Fibroblast of skin of right quadriceps (primary cell): ENCODE data around the gene ANKRD13B.
"Not testable (repeated sequence)": the region's sequence is repeated elsewhere in the genome, so short reads cannot be mapped to it uniquely, and the experiment has no call there.

Experiments
- DNase-seq: peaks from one replicate; pipeline ENCODE4 v3.0.0-alpha.2; 2013

The ANKRD13B gene

DNA sequence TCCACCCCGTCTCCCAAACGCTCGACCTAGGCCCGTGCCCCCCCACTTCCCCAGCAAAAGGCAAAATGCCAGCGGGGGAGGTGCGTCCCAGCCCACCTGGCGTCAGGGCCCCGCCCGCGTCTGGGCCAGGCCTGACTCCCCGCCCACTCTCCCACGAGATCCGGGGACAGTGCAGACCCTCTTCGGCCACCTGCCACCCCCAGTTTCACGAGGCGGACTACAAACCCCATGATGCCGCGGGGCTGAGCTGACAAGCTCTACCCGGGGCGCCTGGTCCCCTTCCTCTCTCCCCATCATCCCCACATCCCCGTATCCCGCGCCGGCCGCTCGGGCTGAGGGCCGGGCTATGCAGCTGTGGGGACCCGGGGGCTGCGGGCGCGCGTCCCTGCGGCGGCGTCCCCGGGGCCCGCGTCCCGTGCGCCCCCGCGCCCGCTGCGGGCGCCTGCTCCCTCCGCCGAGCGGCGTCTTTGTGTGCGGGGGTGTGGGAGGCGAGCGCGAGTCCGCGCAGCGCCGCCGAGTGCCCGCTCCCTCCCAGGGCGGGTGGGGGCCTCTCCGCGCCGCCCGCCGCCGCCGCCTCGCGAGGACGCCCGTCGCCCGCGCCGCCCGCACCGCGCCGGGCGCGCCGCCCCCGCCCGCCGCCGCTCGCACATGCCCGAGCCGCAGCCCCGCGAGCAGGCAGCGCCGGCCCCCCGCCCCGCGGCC lies at the start of gene ANKRD13B:
Gene ANKRD13B, plus strand, starts transcription at position 283 of the 702 bp plus-strand sequence. CDS start 490 bp downstream, outside the sequence.
- no peak for DNase-seq

DNA sequence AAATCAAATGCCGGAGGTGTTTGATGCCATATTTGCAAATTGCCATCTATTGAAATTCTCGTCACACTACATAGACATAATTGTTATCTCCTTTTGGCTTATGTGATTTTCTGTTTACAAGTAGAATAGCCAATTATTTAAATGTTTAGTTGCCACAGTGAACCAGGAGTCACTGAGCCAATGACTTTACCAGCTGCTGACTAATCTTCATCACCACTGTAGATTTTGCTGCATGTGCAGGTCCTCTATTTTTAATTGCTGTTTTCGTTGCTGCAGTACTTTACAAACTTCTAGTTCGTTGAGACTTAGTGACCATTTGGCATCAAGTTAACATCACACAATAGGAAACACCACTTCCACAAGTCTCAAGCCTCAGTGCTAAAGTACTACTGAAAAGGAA lies 48.9 kb upstream of the ANKRD13B start:
- no peak for DNase-seq

DNA sequence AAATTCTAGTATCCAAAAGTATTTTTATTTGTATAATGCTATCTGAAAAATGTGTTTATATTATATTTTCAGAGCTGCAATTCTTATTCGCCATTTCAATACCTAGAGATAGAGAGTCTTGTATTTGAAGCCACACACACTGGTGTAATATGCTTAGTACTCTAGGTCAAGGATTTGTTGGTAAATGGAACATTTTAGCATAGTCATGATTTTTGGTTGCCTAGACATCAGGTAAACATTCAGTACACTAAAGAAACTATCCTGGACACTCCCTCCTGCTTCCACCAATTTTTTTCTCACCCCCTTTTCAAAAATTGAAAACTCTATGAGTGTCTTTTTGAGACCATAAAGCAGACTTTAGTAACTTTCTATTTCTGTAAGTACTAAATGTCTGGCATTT lies 46.8 kb upstream of the ANKRD13B start:
- DNase-seq = no peak

DNA sequence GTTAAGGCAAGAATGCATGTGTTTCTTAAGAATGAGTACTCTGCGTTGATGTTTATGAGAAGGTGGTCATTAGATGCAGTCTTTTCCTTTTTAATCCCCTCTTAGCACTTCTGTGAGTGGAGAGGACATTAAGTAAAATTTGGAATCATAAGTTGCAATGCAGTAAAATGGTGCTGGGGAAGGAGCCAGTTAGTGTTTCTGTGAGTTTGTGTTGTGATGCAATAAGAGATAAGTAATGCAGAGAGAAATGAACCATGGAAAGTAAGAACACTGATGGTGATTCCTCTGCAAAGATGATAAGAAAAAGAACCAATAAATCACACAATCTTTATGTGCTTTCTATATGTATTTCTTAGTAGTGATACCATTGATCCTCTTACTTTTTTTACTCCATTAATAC lies 46.1 kb upstream of the ANKRD13B start:
- no peak for DNase-seq

DNA sequence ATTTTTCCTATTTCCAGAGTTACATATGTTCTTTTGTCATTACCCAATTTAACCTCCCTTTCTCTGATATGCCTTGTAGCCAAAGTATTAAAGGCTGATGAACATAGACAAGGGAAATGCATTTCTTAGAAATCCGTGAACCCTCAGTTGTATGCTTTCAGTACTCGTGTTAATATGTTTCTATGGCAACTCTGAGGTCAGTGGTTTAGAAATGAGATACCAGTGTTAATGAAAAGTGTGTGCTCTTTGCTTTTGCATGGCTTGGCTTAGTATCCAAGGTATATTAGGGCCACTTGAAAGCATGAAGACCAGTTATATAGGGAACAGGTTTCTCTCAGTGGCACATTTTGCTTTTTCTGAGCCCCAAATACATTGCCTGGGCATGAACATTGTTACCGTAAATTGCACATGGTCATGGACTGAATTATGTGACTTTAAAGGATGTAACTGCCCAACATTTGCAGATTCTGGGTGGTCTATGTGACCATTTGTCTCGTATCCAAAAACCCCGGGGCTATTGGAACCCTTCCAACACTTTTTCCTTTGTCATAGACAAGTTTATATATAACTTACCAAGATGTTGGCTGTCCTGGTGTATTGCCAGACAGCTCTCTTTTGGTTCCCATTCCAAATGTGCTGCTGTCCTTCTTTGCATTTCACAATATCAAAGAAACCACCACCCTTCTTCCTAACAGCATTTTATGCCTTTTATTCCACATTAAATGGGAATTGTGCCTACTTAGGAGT lies 43.6 kb upstream of the ANKRD13B start:
- DNase-seq = peak; percentile 29

DNA sequence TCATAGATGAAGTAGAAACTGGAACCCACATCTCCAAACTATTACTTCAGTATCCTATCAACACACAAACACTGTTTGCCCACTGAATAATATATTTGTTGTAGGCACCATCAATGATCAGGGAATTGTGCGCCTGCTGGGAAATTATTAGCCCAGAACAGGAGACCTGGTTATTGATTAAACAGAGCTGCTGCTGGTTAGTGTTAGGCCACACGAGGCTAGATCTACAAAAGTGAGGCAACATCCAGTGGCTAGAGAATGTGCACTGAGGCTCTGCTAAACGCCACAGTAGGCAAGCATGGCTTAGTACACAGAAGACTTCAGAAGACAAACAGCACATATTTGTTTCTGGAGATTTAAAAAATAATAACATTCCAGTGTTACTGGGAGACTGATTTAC lies 37.1 kb upstream of the ANKRD13B start:
- no peak for DNase-seq

DNA sequence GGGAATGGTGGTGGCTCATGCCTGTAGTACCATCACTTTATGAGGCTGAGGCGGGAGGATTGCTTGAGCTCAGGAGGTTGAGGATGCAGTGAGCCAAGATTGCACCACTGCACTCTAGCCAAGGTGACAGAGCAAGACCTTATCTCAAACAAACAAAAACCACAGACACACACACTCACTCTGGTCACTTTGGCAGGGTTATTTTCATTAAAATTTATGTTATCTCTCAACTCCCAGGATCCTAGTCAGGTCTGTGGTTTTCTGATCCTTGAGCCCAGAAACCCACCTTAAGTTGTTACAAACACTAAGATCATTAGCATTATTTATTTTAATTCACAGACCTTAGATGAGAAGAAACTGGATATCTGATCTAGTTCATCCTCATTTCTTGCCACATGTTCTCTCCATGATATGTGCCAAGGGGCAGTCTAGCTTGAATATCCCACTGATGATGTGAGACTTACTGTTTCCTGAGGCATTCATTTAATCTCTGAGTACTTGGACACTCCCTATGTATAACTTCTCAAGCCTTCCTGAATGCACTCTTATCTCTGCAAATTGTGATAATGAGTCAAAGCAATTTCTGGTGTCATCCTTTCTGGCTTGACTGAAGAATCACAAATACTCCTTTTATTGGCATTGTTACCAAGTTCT lies 35.7 kb upstream of the ANKRD13B start:
- no peak for DNase-seq

DNA sequence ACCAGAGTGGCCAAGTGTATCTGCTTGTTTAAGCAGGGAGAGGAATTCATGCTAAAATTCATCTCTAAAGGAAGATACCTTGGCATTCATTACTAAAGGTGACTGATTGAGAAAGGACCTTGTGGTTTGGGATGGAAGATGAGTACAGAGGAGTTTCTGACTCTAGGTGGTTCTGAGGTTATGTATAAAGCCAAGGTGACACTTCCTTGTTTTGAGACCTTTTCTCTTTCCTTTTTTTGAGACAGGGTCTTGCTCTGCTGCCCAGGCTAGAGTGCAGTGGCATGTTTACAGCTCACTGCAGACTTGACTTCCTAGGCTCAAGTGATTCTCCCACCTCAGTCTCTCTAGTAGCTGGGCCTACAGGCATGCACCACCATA lies 35.2 kb upstream of the ANKRD13B start:
- DNase-seq = no peak

DNA sequence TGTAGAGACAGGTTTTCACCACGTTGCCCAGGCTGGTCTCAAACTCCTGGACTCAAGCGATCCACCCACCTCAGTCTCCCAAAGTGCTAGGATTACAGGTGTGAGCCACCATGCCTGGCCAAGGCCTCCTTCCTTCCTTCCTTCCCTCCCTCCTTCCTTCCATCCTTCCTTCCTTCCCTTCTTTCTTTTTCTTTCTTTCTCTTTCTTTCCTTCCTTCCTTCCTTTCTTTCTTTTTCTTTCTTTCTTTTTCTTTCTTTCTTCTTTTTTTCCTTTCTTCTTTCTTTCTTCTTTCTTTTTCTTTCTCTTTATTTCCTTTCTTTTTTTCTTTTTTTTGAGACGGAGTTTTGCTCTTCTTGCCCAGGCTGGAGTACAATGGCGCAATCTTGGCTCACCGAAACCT lies 34.8 kb upstream of the ANKRD13B start:
- not testable (repeated sequence) for DNase-seq

DNA sequence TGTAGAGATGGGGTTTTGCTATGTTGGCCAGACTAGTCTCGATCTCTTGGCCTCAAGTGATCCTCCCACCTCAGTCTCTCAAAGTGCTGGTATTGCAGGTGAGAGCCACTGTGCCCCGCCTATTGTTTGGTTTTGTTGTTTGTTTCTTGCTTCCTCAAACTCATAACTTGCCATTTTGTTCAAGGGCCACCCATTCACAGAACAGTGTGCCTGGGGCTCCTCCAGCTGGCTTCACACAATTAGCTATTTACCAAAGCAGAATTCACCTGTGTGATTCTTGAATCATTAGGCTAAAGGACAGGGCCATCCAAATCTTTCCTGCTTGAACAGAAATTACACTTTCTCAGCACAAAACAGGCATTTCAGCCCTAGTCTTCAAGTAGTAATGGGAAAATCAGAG lies 33.3 kb upstream of the ANKRD13B start:
- DNase-seq = no peak

DNA sequence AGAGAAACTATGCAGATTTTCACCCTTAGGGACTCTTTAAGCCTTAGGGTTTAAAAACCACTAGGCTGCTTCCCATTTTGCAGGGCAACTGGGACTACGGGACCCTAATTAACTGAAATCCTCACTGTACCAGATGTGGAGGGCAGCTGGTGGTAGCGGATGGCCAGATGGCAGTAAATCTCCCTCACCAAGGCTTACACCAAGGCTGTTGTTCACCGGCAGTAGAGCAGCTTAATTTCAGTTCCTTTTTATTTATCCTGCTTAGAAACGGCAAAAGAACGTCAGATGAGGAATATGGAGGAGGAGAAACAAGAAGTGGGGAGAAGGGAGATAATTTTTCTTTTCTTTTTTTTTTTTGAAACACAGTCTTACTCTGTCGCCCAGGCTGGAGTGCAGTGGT lies 32.6 kb upstream of the ANKRD13B start:
- DNase-seq = no peak

DNA sequence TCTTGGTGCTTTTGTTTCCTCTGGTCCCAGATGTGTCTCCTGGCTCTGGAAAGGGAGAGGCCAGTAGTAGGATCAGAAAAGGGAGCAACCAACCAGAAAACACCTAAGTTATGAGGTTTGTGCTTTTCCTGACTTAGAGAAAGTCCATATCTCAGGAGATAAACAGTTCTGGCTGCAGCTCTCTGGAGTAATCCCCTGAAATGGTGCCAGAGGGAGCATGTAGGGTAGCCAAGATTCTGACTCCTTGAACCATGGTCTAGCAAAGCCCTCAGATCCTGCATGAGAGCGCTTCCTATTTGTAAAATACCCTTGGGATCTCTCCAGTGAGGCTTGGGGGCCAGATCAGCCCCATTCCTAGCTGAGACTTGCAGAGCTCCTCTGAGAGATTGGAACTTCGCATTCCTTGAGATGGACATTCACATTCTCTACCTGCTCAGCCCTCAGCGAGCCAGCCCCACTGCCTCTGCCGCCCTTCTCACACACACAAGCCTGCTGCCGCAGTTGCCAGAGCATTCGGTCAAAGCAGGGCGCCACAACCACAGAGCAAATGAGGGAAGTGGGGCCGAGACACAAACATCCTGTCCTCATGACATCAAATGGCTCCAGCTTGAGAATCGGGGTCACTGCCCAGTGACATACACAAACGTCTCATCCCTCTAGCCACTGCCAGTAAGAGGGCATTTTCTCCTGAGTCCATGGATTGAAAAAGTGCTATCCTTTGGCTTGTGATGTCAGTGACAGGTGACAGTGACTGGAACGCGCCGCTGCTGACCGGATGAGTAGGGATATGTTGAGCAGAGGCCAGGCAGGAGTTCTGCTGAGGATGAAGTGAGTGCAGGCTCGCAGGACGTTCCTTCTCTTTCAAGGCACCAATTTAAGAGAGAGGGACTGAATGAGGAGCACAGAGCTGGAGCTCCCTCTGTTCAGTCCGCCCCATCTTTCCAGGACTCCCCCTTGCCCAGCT lies 31.1 kb upstream of the ANKRD13B start:
- no peak for DNase-seq

DNA sequence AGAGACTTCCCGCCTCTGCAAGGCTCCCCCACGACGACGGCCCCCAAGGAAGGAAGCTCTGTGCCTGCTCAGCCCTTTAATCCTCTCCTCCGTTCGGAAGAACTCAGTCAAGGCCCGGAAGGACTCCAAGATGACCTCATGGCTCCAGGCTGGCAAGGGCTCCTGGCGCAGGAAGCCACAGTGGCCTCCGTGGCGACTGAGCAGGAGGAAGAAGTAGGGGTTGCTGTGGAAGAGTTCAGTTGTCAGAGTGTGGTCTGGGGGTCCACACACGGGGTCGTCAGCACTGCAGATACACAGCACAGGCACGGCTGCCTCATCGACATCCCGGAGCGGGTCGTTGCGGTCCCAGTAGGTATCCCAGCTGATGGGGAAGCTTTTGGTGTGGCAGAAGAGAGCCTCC lies 30.3 kb upstream of the ANKRD13B start:
- DNase-seq = no peak

DNA sequence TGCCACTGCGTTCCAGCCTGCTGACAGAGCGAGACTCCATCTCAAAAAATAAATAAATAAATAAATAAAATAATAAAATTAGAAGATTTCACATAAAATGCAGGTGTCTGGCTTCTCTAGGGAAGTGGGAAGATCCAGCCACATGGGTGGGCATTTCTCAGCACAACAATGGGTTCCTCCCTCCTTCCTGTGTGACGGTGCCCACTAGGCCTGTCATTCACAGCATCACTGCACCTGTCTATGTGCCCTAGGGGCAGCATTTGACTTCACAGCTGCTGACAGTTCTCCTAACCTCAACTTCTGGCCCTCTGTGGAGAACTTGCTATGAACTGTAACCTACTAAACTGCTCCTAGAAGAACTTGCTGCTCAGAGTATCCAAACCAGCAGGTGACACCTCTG lies 29.1 kb upstream of the ANKRD13B start:
- no peak for DNase-seq

DNA sequence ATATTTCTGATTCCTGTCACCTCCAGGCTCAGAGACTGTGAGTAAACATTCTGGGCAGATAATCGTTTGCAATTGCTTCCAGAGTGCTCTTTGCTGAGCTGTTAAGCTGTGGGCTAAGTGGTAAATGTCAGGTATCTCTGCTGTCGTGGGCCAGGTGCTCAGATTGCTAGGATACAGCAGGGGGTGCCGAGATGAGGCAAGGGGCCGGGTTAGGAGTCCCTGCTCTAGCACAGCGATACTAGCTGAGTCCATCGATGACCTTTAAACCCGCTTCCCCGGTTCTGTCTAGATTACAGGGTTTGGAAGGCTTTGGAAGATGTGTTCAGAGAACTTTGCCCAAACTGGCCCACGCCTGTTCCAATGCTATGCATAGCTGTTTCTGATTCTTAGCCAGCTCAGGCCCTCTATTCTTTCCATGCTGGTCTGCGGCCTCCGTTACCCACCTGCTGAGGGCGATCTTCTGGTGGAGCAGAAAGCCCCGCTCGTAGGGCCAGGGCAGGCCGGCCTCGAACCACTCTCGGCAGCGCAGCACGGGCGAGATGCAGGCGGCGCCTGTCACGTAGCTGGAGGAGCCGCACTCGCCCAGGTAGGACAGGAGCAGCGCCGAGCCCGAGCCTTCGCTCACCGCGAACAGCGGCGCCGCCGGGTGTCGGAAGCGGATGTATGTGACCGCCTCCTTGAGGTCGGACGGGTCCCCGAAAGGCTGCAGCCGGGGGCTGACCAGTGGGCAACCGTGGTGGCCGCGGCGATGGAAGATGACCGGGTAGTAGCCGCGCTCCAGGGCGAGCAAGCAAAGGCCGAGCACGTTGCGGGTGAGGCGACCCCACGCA lies 27.1 kb upstream of the ANKRD13B start:
- DNase-seq = no peak

DNA sequence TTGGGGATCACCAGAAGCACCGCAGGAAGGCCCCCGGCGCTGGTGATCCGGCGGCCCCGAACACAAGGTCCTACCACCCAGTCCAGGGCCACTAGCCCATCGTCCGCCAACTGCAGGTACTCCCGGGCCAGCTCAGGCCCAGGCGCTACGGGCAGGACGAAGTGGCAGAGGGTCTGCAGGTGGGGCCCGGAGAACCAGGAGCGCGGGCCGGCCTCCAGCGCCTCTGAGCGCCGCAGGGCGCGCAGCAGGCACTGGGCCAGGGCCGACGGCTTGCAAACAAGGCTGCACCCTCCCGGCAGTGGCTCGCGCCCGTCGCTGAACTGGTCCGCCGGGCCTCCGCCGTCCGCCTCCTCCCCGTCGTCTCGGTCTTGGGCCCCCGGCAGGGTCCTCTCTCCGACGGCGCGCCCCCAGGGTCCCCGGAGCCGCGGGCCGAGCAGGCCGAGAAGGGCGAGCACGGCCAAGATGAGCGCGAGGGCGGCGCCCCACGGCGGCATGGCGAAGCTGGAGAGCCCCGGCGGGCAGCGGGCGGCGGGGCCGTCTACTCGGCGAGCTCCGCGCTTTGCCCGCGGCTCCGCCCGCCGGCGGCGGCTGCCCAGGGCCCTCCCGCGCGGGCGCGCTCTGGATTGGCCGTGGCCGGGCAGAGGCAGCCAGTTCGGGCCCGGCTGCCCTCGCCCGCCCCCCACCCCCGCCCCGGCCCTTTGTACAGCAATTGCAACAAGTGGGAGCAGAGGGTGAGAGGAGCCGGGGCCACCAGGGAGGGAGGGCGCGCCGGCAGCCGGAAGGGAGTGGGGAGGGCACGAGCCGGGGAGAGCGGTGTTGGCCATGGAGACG lies 26.2 kb upstream of the ANKRD13B start, which contains the start of gene ABHD15:
Gene ABHD15, minus strand, starts transcription at position 565 of the 831 bp plus-strand sequence. Its CDS starts 71 bp downstream, at position 494.
- DNase-seq = peak; percentile 43

DNA sequence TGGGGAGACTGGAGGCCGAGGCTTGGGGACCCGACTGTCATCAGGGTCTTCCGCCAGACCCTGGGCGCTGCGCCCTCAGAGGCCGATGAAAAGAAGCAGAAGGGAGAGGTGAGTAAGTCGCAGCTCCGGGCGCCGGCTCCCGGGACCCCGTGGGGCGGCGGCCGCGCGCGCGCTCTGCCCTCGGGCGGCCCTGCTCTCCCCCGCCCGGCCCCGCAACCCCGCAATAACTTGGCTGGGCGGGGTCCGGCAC lies 25.7 kb upstream of the ANKRD13B start:
- no peak for DNase-seq

DNA sequence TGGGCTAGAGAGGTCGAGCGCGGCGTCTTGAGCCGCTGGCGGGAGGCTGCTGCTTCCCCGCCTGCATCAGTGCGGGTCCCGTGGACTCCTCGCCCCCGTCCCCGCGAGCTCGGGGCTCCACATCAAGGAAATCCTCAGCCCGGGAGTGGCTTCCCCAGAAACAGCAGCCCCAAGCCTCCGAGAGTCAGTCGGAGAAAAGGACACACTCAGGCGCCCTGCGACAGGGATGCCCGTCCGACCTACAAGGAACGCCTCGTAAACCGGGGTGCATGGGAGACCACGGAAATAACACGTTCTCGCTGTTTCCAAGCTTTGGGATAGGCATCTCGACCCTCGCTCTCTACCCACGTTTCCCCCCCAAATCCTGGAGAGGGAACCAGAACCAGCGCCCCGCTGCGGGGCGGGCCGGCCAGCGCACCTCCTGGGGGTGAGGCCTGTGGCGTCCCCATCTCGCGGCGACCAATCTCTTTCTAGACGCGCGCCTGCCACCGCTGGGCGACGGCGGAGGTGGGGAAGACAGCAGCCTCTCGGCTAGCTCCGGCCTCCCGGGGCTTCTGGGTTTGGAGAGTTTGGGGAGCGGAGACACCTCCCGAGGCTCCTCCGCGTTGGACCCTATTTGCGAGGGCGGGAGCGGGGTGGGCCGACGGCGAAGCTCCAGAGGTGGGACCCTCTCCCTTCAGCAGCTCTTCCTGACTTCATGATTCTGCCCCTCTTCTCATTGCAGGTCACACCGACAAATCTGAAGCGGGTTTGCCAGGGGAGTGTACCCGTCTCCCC lies 25.2 kb upstream of the ANKRD13B start:
- DNase-seq = peak; percentile 57

DNA sequence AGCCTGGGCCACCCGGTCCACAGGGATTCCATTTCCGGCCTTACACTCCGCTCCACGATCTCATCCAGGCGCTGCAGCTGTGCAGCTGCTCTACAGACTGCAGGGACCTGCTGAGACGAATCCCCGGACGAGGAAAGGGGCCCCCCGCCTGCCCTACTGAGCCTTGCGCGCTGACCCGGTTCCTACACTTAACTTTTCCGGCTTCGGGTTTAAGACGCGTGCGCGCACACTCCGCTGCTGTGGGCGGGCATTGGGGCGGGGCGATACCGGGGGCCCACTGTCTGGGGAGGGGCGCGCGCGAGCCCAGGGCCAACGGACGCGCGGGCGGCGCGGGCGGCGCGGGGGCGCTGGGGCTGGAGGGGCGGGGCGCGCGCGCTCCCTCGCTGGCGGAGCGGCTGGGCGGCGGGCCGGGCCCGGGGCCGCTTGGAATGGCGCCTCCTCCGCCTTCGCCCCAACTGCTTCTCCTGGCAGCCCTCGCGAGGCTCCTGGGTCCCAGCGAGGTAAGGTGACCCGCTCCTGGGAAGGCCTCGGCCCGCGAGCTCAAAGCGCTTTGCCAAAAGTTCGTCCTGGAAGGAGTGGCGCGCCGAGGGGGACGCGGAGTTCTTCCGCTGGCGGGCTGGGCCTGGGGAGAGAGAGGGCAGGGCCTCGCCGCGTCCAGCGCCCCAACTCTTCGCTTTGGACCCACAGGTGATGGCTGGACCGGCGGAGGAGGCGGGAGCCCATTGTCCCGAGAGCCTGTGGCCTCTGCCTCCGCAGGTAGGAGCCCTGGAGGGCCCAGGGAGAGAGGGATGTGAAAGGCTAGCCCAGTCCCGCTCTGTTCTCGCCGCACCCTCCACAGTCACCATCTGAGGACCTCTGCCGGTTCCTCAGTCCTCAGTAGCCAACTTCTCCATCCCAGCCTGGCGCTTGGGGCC lies 24.3 kb upstream of the ANKRD13B start, which contains the start of gene TP53I13:
Gene TP53I13, plus strand, starts transcription at position 371 of the 914 bp plus-strand sequence. Its CDS starts 58 bp downstream, at position 429.
- peak; percentile 84 for DNase-seq
